ENCODE data around the gene MYO10.

Gene MYO10

DNA sequence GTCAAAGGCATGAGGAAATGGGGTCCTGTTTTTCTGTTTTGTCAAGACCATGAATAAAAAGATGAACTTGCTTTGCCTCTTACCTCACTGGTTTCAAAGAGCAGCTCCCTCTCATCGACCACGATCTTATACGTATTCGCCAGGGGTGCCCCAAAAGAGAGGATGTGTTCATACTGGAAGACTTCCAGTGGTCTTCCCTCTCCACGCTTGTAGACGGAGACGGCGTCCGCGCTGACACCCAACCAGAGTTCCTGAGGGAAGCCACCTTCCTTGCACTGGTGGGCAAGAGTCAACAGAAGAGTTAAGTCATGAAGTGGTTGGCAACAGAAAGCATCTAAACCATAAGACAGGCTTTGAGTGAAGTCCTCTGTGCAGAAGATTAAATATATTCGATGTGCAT, 267.9 kb downstream of the MYO10 start:
- no peak overlapping the region for H3K27ac ChIP-seq (ENCODE audit: low read length)
- H3K4me2 ChIP-seq (ENCODE audit: low read length), result no peak overlapping the region
- H3K4me1 ChIP-seq (ENCODE audit: low read length), result no peaks in the 10 kb centered on the region
- no peak overlapping the region for H3K4me3 ChIP-seq (ENCODE audit: low read length)
- no peak overlapping the region for H3K9ac ChIP-seq (ENCODE audit: low read length)
- H3K9me3 ChIP-seq (ENCODE audit: insufficient read depth, low read length), result no peaks in the 10 kb centered on the region
- no peak overlapping the region for H2AFZ ChIP-seq (ENCODE audit: low read depth, low read length)
- H3K27me3 ChIP-seq (ENCODE audit: low read depth, low read length), result no peaks in the 10 kb centered on the region
- no peaks in the 10 kb centered on the region for H3K36me3 ChIP-seq (replicated peaks; ENCODE audit: low read depth, low read length)
- H4K20me1 ChIP-seq (ENCODE audit: insufficient read depth, low read length), result no peaks in the 10 kb centered on the region
- TF ChIP-seq, protein P1, sequence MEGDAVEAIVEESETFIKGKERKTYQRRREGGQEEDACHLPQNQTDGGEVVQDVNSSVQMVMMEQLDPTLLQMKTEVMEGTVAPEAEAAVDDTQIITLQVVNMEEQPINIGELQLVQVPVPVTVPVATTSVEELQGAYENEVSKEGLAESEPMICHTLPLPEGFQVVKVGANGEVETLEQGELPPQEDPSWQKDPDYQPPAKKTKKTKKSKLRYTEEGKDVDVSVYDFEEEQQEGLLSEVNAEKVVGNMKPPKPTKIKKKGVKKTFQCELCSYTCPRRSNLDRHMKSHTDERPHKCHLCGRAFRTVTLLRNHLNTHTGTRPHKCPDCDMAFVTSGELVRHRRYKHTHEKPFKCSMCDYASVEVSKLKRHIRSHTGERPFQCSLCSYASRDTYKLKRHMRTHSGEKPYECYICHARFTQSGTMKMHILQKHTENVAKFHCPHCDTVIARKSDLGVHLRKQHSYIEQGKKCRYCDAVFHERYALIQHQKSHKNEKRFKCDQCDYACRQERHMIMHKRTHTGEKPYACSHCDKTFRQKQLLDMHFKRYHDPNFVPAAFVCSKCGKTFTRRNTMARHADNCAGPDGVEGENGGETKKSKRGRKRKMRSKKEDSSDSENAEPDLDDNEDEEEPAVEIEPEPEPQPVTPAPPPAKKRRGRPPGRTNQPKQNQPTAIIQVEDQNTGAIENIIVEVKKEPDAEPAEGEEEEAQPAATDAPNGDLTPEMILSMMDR (IDR thresholded peaks at IDR 0.05; ENCODE audit: low read depth, low read length), result no peak
- no peak for TF ChIP-seq EZH2phosphoT487 (IDR thresholded peaks at IDR 0.05; ENCODE audit: low read depth)
- no peaks in the 10 kb centered on the region for H3K79me2 ChIP-seq (ENCODE audit: low read length)

DNA sequence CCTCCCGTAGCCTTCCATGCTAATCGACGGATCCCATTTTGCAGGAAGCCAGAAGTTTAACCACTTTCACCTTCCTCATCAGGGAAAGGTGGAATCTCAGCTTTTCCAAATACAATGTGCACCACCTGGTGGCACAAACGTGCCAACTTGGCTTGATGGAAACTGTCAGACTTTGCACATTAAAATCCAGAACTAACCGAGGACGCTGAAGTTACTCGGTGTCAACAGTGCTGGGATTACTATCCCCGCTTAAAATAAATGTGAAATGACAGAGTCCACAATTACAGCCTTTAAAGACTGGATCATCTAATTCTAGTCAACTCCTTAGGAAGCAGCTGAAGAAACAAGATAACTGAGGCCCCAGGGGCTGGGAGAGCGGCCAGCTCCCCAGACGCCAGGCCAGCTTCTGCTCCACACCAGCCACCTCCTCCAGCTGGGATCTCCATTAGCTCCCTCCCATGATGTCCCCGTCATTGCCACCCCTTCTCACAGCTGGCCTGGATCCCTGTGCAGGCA, 269.1 kb downstream of the MYO10 start:
- Histone ChIP-seq H3K36me3 (replicated peaks; ENCODE audit: low read depth, low read length) (no peaks in the 10 kb centered on the region), H3K27me3 (ENCODE audit: low read depth, low read length) (no peaks in the 10 kb centered on the region), H3K4me2 (ENCODE audit: low read length) (no peak overlapping the region), H3K9ac (ENCODE audit: low read length) (no peak overlapping the region), H3K79me2 (ENCODE audit: low read length) (no peaks in the 10 kb centered on the region), H3K4me1 (ENCODE audit: low read length) (no peaks in the 10 kb centered on the region), H4K20me1 (ENCODE audit: insufficient read depth, low read length) (no peaks in the 10 kb centered on the region), H3K4me3 (ENCODE audit: low read length) (no peak overlapping the region), H3K9me3 (ENCODE audit: insufficient read depth, low read length) (no peaks in the 10 kb centered on the region), H2AFZ (ENCODE audit: low read depth, low read length) (no peak overlapping the region), H3K27ac (ENCODE audit: low read length) (no peak overlapping the region)
- TF ChIP-seq, protein P1 (IDR thresholded peaks at IDR 0.05; ENCODE audit: low read depth, low read length), result peak; percentile 47
- TF ChIP-seq EZH2phosphoT487 (IDR thresholded peaks at IDR 0.05; ENCODE audit: low read depth), result no peak

DNA sequence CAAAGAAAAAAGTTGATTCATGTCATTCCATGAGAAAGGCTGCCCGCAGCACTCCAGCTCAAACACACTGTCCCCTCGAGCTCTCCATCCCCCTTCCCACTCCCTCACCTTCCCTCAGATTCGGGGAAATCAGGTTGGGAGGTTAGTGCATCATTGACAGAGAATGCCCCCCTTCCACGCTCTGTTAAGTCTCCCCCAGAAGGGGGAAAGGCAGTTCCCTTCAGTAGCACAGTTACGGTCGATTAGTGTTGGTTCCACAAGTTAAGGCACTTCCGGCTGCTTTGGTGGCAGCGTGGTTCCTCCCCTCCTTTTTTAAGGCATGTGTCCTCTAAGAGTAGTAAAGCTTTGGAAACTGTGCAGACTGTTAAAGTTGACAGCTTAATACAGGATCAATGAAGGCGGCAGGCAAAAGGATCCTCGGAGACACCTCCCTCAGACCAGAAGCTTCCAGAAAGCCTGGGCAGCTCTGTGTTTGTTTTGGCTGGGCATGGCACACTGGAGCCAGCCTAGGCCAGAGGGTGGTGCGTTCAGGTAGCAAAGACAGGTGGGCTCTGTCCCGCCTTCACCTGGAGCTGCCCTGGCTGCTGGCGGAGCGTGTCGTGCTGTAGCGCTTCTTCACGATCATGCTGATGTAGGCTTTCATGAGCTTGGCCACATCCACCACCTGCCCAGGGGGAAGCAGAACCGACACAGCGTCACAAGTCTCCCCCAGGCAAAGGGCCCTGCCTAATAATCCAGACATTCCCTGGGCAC, 269.8 kb downstream of the MYO10 start:
- H3K27me3 ChIP-seq (ENCODE audit: low read depth, low read length), result no peaks in the 10 kb centered on the region
- H3K4me1 ChIP-seq (ENCODE audit: low read length), result no peaks in the 10 kb centered on the region
- no peak overlapping the region for H3K9ac ChIP-seq (ENCODE audit: low read length)
- no peaks in the 10 kb centered on the region for H3K9me3 ChIP-seq (ENCODE audit: insufficient read depth, low read length)
- no peak for TF ChIP-seq EZH2phosphoT487 (IDR thresholded peaks at IDR 0.05; ENCODE audit: low read depth)
- TF ChIP-seq, protein P1 (IDR thresholded peaks at IDR 0.05; ENCODE audit: low read depth, low read length), result no peak
- H4K20me1 ChIP-seq (ENCODE audit: insufficient read depth, low read length), result no peaks in the 10 kb centered on the region
- H3K79me2 ChIP-seq (ENCODE audit: low read length), result no peaks in the 10 kb centered on the region
- no peak overlapping the region for H3K27ac ChIP-seq (ENCODE audit: low read length)
- H3K4me2 ChIP-seq (ENCODE audit: low read length), result no peak overlapping the region
- no peak overlapping the region for H3K4me3 ChIP-seq (ENCODE audit: low read length)
- H2AFZ ChIP-seq (ENCODE audit: low read depth, low read length), result no peak overlapping the region
- H3K36me3 ChIP-seq (replicated peaks; ENCODE audit: low read depth, low read length), result no peaks in the 10 kb centered on the region

DNA sequence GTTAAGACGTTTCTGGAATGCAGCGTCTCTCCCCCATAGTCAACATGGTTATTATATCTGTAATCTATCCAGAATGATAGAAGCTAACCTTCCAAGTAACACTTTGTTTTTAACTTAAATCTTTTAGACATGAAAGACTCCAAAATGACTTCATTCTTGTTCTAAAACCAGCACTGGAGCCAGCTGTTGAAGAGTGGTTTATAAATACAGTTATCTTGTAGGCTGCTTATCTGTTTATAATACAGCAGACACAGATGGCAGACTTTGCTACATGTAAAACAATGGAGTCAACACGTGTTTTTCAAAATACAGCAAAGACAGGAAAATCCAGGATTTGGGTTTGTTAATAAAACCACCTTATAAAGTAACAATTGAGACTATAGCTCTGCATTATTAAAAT, 270.5 kb downstream of the MYO10 start:
- no peak overlapping the region for H2AFZ ChIP-seq (ENCODE audit: low read depth, low read length)

More for the DNA sequence above, 270.5 kb downstream of the MYO10 start:
- H3K27me3 ChIP-seq (ENCODE audit: low read depth, low read length), result no peaks in the 10 kb centered on the region
- TF ChIP-seq EZH2phosphoT487 (IDR thresholded peaks at IDR 0.05; ENCODE audit: low read depth), result no peak
- TF ChIP-seq, protein P1 (IDR thresholded peaks at IDR 0.05; ENCODE audit: low read depth, low read length), result no peak
- no peaks in the 10 kb centered on the region for H3K9me3 ChIP-seq (ENCODE audit: insufficient read depth, low read length)
- no peaks in the 10 kb centered on the region for H4K20me1 ChIP-seq (ENCODE audit: insufficient read depth, low read length)
- no peak overlapping the region for H3K4me3 ChIP-seq (ENCODE audit: low read length)
- H3K27ac ChIP-seq (ENCODE audit: low read length), result no peak overlapping the region
- no peaks in the 10 kb centered on the region for H3K36me3 ChIP-seq (replicated peaks; ENCODE audit: low read depth, low read length)
- H3K4me1 ChIP-seq (ENCODE audit: low read length), result no peaks in the 10 kb centered on the region
- no peak overlapping the region for H3K9ac ChIP-seq (ENCODE audit: low read length)
- H3K79me2 ChIP-seq (ENCODE audit: low read length), result no peaks in the 10 kb centered on the region
- no peak overlapping the region for H3K4me2 ChIP-seq (ENCODE audit: low read length)

Data from OCI-LY3 (cell line).